Measurements from ENCODE around the gene VAMP2.

- TF ChIP-seq CTCF (IDR thresholded peaks at IDR 0.05) (no peak), POLR2A (IDR thresholded peaks at IDR 0.05) (no peak)
Measured at GRCh38 chr17:8189041-8189710, 26.4 kb upstream of the VAMP2 start.
